Hematopoietic multipotent progenitor cell treated with erythropoietin and hydrocortisone succinate and interleukin-3 and kit ligand, for 15 days (in vitro differentiated cells): ENCODE data around the gene OR8S1.

Experiments
- DNase-seq: peaks from one replicate; pipeline ENCODE4 v3.0.0-alpha.2; 2015; ENCODE audit warnings: low spot score

OR8S1 gene

GRCh38 chr12:48556631-48557030 lies 31.2 kb downstream of the OR8S1 start:
- no peak for DNase-seq

GRCh38 chr12:48557919-48558318 lies 32.5 kb downstream of the OR8S1 start:
- no peak for DNase-seq

- DNase-seq = no peak
Observed at GRCh38 chr12:48567731-48568130, 42.3 kb downstream of the OR8S1 start.

GRCh38 chr12:48569946-48570345 lies 44.5 kb downstream of the OR8S1 start, which contains the start of gene LALBA:
LALBA (minus strand) TSS chr12:48570046; CDS start chr12:48570020, 26 bp downstream.
- no peak for DNase-seq

- no peak for DNase-seq
Observed at GRCh38 chr12:48572326-48572725, 46.9 kb downstream of the OR8S1 start.
